ENCODE data around the gene BCOR.

The BCOR gene

GRCh38 chrX:40047485-40047884 is 50.3 kb downstream of the BCOR start:
- Histone ChIP-seq H3K36me3 (ENCODE audit: low read depth) (peaks cover 25% of the 10 kb centered on the region), H3K27me3 (ENCODE audit: insufficient read depth, poor library complexity, severe bottlenecking) (no peaks in the 10 kb centered on the region), H3K4me1 (ENCODE audit: insufficient read depth, poor library complexity, severe bottlenecking) (no peaks in the 10 kb centered on the region), H3K4me3 (ENCODE audit: severe bottlenecking) (no peak overlapping the region), H3K27ac (ENCODE audit: poor library complexity, severe bottlenecking) (no peak overlapping the region), H3K9me3 (ENCODE audit: severe bottlenecking) (no peaks in the 10 kb centered on the region)
- DNase-seq (ENCODE audit: low spot score) (no peak), ATAC-seq (ENCODE audit: low read depth) (no peak)
- no peak for TF ChIP-seq CTCF (IDR thresholded peaks at IDR 0.05; ENCODE audit: poor library complexity, severe bottlenecking)

- TF ChIP-seq CTCF (IDR thresholded peaks at IDR 0.05; ENCODE audit: poor library complexity, severe bottlenecking): no peak
- H3K4me1 ChIP-seq (ENCODE audit: insufficient read depth, poor library complexity, severe bottlenecking): no peaks in the 10 kb centered on the region
- H3K27me3 ChIP-seq (ENCODE audit: insufficient read depth, poor library complexity, severe bottlenecking): no peaks in the 10 kb centered on the region
- DNase-seq (ENCODE audit: low spot score) (no peak), ATAC-seq (ENCODE audit: low read depth) (no peak)
- H3K9me3 ChIP-seq (ENCODE audit: severe bottlenecking): no peaks in the 10 kb centered on the region
- no peak overlapping the region for H3K4me3 ChIP-seq (ENCODE audit: severe bottlenecking)
- no peaks in the 10 kb centered on the region for H3K36me3 ChIP-seq (ENCODE audit: low read depth)
- H3K27ac ChIP-seq (ENCODE audit: poor library complexity, severe bottlenecking): no peak overlapping the region
These were observed 53.9 kb downstream of the BCOR start for GRCh38 chrX:40043895-40044294.

GRCh38 chrX:40041915-40042314 is 55.8 kb downstream of the BCOR start:
- Histone ChIP-seq H3K27ac (ENCODE audit: poor library complexity, severe bottlenecking) (no peak overlapping the region), H3K4me3 (ENCODE audit: severe bottlenecking) (no peak overlapping the region), H3K36me3 (ENCODE audit: low read depth) (no peaks in the 10 kb centered on the region), H3K9me3 (ENCODE audit: severe bottlenecking) (no peaks in the 10 kb centered on the region), H3K27me3 (ENCODE audit: insufficient read depth, poor library complexity, severe bottlenecking) (no peaks in the 10 kb centered on the region), H3K4me1 (ENCODE audit: insufficient read depth, poor library complexity, severe bottlenecking) (no peaks in the 10 kb centered on the region)
- DNase-seq (ENCODE audit: low spot score) (no peak), ATAC-seq (ENCODE audit: low read depth) (no peak)
- TF ChIP-seq CTCF (IDR thresholded peaks at IDR 0.05; ENCODE audit: poor library complexity, severe bottlenecking): no peak

GRCh38 chrX:40040686-40041461 is 56.9 kb downstream of the BCOR start:
- no peak overlapping the region for H3K27ac ChIP-seq (ENCODE audit: poor library complexity, severe bottlenecking)
- H3K4me3 ChIP-seq (ENCODE audit: severe bottlenecking): no peak overlapping the region
- no peaks in the 10 kb centered on the region for H3K27me3 ChIP-seq (ENCODE audit: insufficient read depth, poor library complexity, severe bottlenecking)
- H3K9me3 ChIP-seq (ENCODE audit: severe bottlenecking): no peaks in the 10 kb centered on the region
- no peak for ATAC-seq (ENCODE audit: low read depth)
- no peak for DNase-seq (ENCODE audit: low spot score)
- TF ChIP-seq CTCF (IDR thresholded peaks at IDR 0.05; ENCODE audit: poor library complexity, severe bottlenecking): no peak
- H3K4me1 ChIP-seq (ENCODE audit: insufficient read depth, poor library complexity, severe bottlenecking): no peaks in the 10 kb centered on the region
- H3K36me3 ChIP-seq (ENCODE audit: low read depth): no peaks in the 10 kb centered on the region

GRCh38 chrX:40039887-40040286 is 57.9 kb downstream of the BCOR start:
- H3K36me3 ChIP-seq (ENCODE audit: low read depth): no peaks in the 10 kb centered on the region
- no peaks in the 10 kb centered on the region for H3K9me3 ChIP-seq (ENCODE audit: severe bottlenecking)
- H3K4me1 ChIP-seq (ENCODE audit: insufficient read depth, poor library complexity, severe bottlenecking): no peaks in the 10 kb centered on the region
- no peak for TF ChIP-seq CTCF (IDR thresholded peaks at IDR 0.05; ENCODE audit: poor library complexity, severe bottlenecking)
- no peaks in the 10 kb centered on the region for H3K27me3 ChIP-seq (ENCODE audit: insufficient read depth, poor library complexity, severe bottlenecking)
- H3K4me3 ChIP-seq (ENCODE audit: severe bottlenecking): no peak overlapping the region
- H3K27ac ChIP-seq (ENCODE audit: poor library complexity, severe bottlenecking): no peak overlapping the region
- ATAC-seq (ENCODE audit: low read depth): no peak
- DNase-seq (ENCODE audit: low spot score): no peak

All from RWPE2 (cell line).